ENCODE measurements around the gene LRRC15. TPM values are rescaled to one million over a fixed set of nuclear protein-coding genes. Genes with fewer than 3 reads are reported as not detected.

The LRRC15 gene
- total and polyA plus RNA-seq, 2 experiments from 2014 or later = 16.4 to 21.2 TPM

- in situ Hi-C loops (cut with MboI) = no loop called here
- H3K36me3 ChIP-seq (ENCODE audit: low read depth) = no peaks in the 10 kb centered on the region
- peak overlapping the region; percentile 23 for H3K4me3 ChIP-seq
- H3K4me2 ChIP-seq (ENCODE audit: unreplicated experiment) = peak overlapping the region; percentile 35
- H3F3A ChIP-seq (ENCODE audit: insufficient read depth) = peaks cover 4% of the 10 kb centered on the region; the same call in 1 of the 2 replicates
- H2AFZ ChIP-seq = peak overlapping the region; percentile 71
- H3K9ac ChIP-seq = peak overlapping the region; percentile 3; the same call in 1 of the 2 replicates
- no peaks in the 10 kb centered on the region for H3K9me3 ChIP-seq (ENCODE audit: low read depth)
- no peak overlapping the region for H3K27ac ChIP-seq
- DNase-seq = peak; percentile 45
- peaks cover under 1% of the 10 kb centered on the region for H3K27me3 ChIP-seq (replicated peaks; ENCODE audit: insufficient read depth)
- 18 to 19% methylated on average over 23 to 26 of the region's 26 CpGs for WGBS, 2 experiments (ENCODE audit: low coverage in 1 of 2, low lambda C conversion rate in 2 of 2, missing lambda C conversion rate in 2 of 2)
- H4K20me1 ChIP-seq (ENCODE audit: insufficient read depth) = no peaks in the 10 kb centered on the region
- no peaks in the 10 kb centered on the region for H3K9me2 ChIP-seq (ENCODE audit: insufficient read depth)
- no peaks in the 10 kb centered on the region for H3K4me1 ChIP-seq (ENCODE audit: insufficient read depth)
- H3K79me2 ChIP-seq (ENCODE audit: insufficient read depth) = no peaks in the 10 kb centered on the region
- TF ChIP-seq EZH2 (IDR thresholded peaks at IDR 0.05; ENCODE audit: insufficient read depth, poor library complexity, severe bottlenecking) (no peak), EZH2phosphoT487 (IDR thresholded peaks at IDR 0.05; ENCODE audit: insufficient read depth, low read depth) (no peak)
Observed at GRCh38 chr3:194395778-194396538, 26.4 kb upstream of the LRRC15 start.

- TF ChIP-seq EZH2phosphoT487 (IDR thresholded peaks at IDR 0.05; ENCODE audit: insufficient read depth, low read depth) (no peak), EZH2 (IDR thresholded peaks at IDR 0.05; ENCODE audit: insufficient read depth, poor library complexity, severe bottlenecking) (no peak)
- H3K9me3 ChIP-seq (ENCODE audit: low read depth) = no peaks in the 10 kb centered on the region
- H3K9ac ChIP-seq = no peak overlapping the region
- DNase-seq = no peak
- no peaks in the 10 kb centered on the region for H3K79me2 ChIP-seq (ENCODE audit: insufficient read depth)
- peaks cover 4% of the 10 kb centered on the region; the same call in 1 of the 2 replicates for H3F3A ChIP-seq (ENCODE audit: insufficient read depth)
- H2AFZ ChIP-seq = no peak overlapping the region
- H3K4me3 ChIP-seq = no peak overlapping the region
- H3K9me2 ChIP-seq (ENCODE audit: insufficient read depth) = no peaks in the 10 kb centered on the region
- H4K20me1 ChIP-seq (ENCODE audit: insufficient read depth) = no peaks in the 10 kb centered on the region
- no peak overlapping the region for H3K4me2 ChIP-seq (ENCODE audit: unreplicated experiment)
- H3K36me3 ChIP-seq (ENCODE audit: low read depth) = no peaks in the 10 kb centered on the region
- 95 to 97% methylated on average over 5 of the region's 5 CpGs for WGBS, 2 experiments (ENCODE audit: low coverage in 1 of 2, low lambda C conversion rate in 2 of 2, missing lambda C conversion rate in 2 of 2)
- H3K27ac ChIP-seq = no peak overlapping the region
- in situ Hi-C loops (cut with MboI) = no loop called here
- H3K27me3 ChIP-seq (replicated peaks; ENCODE audit: insufficient read depth) = peaks cover 7% of the 10 kb centered on the region
- no peaks in the 10 kb centered on the region for H3K4me1 ChIP-seq (ENCODE audit: insufficient read depth)
Observed at GRCh38 chr3:194395212-194395611, 25.7 kb upstream of the LRRC15 start.

- Histone ChIP-seq H3K9me2 (ENCODE audit: insufficient read depth) (no peaks in the 10 kb centered on the region), H3K9ac (no peak overlapping the region), H3K79me2 (ENCODE audit: insufficient read depth) (no peaks in the 10 kb centered on the region), H3K36me3 (ENCODE audit: low read depth) (no peaks in the 10 kb centered on the region), H3K27me3 (replicated peaks; ENCODE audit: insufficient read depth) (peaks cover 7% of the 10 kb centered on the region), H3K27ac (no peak overlapping the region), H3F3A (ENCODE audit: insufficient read depth) (peaks cover 4% of the 10 kb centered on the region; the same call in 1 of the 2 replicates), H3K4me2 (ENCODE audit: unreplicated experiment) (no peak overlapping the region), H4K20me1 (ENCODE audit: insufficient read depth) (no peaks in the 10 kb centered on the region), H3K9me3 (ENCODE audit: low read depth) (no peaks in the 10 kb centered on the region), H2AFZ (no peak overlapping the region), H3K4me1 (ENCODE audit: insufficient read depth) (no peaks in the 10 kb centered on the region), H3K4me3 (no peak overlapping the region)
- TF ChIP-seq EZH2 (IDR thresholded peaks at IDR 0.05; ENCODE audit: insufficient read depth, poor library complexity, severe bottlenecking) = no peak
- no peak for TF ChIP-seq EZH2phosphoT487 (IDR thresholded peaks at IDR 0.05; ENCODE audit: insufficient read depth, low read depth)
- DNase-seq = no peak
- 87 to 88% methylated on average over 7 of the region's 7 CpGs for WGBS, 2 experiments (ENCODE audit: low coverage in 1 of 2, low lambda C conversion rate in 2 of 2, missing lambda C conversion rate in 2 of 2)
- in situ Hi-C loops (cut with MboI) = no loop called here
Observed at GRCh38 chr3:194392576-194392975, 23.0 kb upstream of the LRRC15 start.

GRCh38 chr3:194390835-194391234 is 21.3 kb upstream of the LRRC15 start:
- peaks cover 4% of the 10 kb centered on the region; the same call in 1 of the 2 replicates for H3F3A ChIP-seq (ENCODE audit: insufficient read depth)
- no peak for TF ChIP-seq EZH2phosphoT487 (IDR thresholded peaks at IDR 0.05; ENCODE audit: insufficient read depth, low read depth)
- no peak for TF ChIP-seq EZH2 (IDR thresholded peaks at IDR 0.05; ENCODE audit: insufficient read depth, poor library complexity, severe bottlenecking)
- in situ Hi-C loops (cut with MboI) = no loop called here
- H3K27ac ChIP-seq = no peak overlapping the region
- no peaks in the 10 kb centered on the region for H3K36me3 ChIP-seq (ENCODE audit: low read depth)
- no peak overlapping the region for H3K4me3 ChIP-seq
- H3K9me3 ChIP-seq (ENCODE audit: low read depth) = no peaks in the 10 kb centered on the region
- DNase-seq = no peak
- H3K9ac ChIP-seq = no peak overlapping the region
- no peak overlapping the region for H3K4me2 ChIP-seq (ENCODE audit: unreplicated experiment)
- no peaks in the 10 kb centered on the region for H3K79me2 ChIP-seq (ENCODE audit: insufficient read depth)
- no peaks in the 10 kb centered on the region for H4K20me1 ChIP-seq (ENCODE audit: insufficient read depth)
- no peaks in the 10 kb centered on the region for H3K9me2 ChIP-seq (ENCODE audit: insufficient read depth)
- peaks cover 8% of the 10 kb centered on the region for H3K27me3 ChIP-seq (replicated peaks; ENCODE audit: insufficient read depth)
- H2AFZ ChIP-seq = no peak overlapping the region
- H3K4me1 ChIP-seq (ENCODE audit: insufficient read depth) = no peaks in the 10 kb centered on the region

All from GM23248 (cell line).